Liver (tissue), 9 donors: ENCODE measurements around the gene SERPINB12. TPM values are rescaled to one million over a fixed set of nuclear protein-coding genes. Genes with fewer than 3 reads are reported as not detected.

Experiments
- DNase-seq: peaks from one replicate; pipeline ENCODE4 v3.0.0-alpha.2; 2017; ENCODE audit warnings: low spot score
- H3K27ac ChIP-seq, 2 donors: one replicate each; pipeline ENCODE4 v1.7.0; 2013; ENCODE audit warnings: inconsistent platforms in 2 of 2, low read length in 2 of 2, control low read depth in 1 of 2, low read depth in 1 of 2, mild to moderate bottlenecking in 1 of 2
- H3K27me3 ChIP-seq, 4 donors: one replicate each; pipeline versions ENCODE4 v1.6.1 to v1.7.0; 2013; ENCODE audit warnings: low read length in 3 of 4, inconsistent platforms in 1 of 4, mild to moderate bottlenecking in 1 of 4, moderate library complexity in 1 of 4; ENCODE audit not compliant: control insufficient read depth in 4 of 4, insufficient read depth in 4 of 4
- H3K36me3 ChIP-seq, 4 donors: one replicate each; pipeline versions ENCODE4 v1.6.1 to v1.7.0; 2013; ENCODE audit warnings: low read length in 3 of 4, mild to moderate bottlenecking in 3 of 4, low read depth in 1 of 4, moderate library complexity in 1 of 4; ENCODE audit not compliant: control insufficient read depth in 4 of 4, insufficient read depth in 3 of 4
- H3K4me1 ChIP-seq, 4 donors: one replicate each; pipeline versions ENCODE4 v1.6.1 to v1.7.0; 2013; ENCODE audit warnings: low read length in 3 of 4, mild to moderate bottlenecking in 3 of 4, moderate library complexity in 1 of 4; ENCODE audit not compliant: control insufficient read depth in 4 of 4, insufficient read depth in 4 of 4
- H3K4me3 ChIP-seq, 3 donors: one replicate each; pipeline versions ENCODE4 v1.6.1 to v1.7.0; 2013; ENCODE audit warnings: low read length in 3 of 3, control low read depth in 1 of 3, low read depth in 1 of 3, mild to moderate bottlenecking in 1 of 3
- H3K9ac ChIP-seq, 2 donors: one replicate each; pipeline ENCODE4 v1.7.0; 2013; ENCODE audit warnings: low read length in 2 of 2, mild to moderate bottlenecking in 2 of 2, moderate library complexity in 2 of 2, control low read depth in 1 of 2, low read depth in 1 of 2
- H3K9me3 ChIP-seq, 4 donors: one replicate each; pipeline versions ENCODE4 v1.6.1 to v1.7.0; 2013; ENCODE audit warnings: low read length in 3 of 4; ENCODE audit not compliant: control insufficient read depth in 4 of 4
- EGR1 ChIP-seq, 2 donors: IDR thresholded peaks; 2 replicates each; pipeline ENCODE4 v1.6.1; 2016 to 2018; ENCODE audit warnings: antibody characterized with exemption in 2 of 2, low read depth in 2 of 2
- FOXA1 ChIP-seq: IDR thresholded peaks from 2 replicates; pipeline ENCODE4 v1.6.1; 2016; ENCODE audit warnings: antibody characterized with exemption
- FOXA2 ChIP-seq: IDR thresholded peaks from 2 replicates; pipeline ENCODE4 v1.6.1; 2016; ENCODE audit warnings: antibody characterized with exemption
- GABPA ChIP-seq, 2 donors: IDR thresholded peaks in 1 of 2; conservative IDR thresholded peaks in 1 of 2; 2 replicates each; pipeline ENCODE4 v1.6.1; 2016; ENCODE audit warnings: antibody characterized with exemption in 2 of 2, mild to moderate bottlenecking in 1 of 2, moderate library complexity in 1 of 2
- HNF4A ChIP-seq, 2 donors: conservative IDR thresholded peaks; 2 replicates each; pipeline ENCODE4 v1.6.1; 2016; ENCODE audit warnings: antibody characterized with exemption in 2 of 2, mild to moderate bottlenecking in 2 of 2
- HNF4G ChIP-seq: IDR thresholded peaks from 2 replicates; pipeline ENCODE4 v1.6.1; 2016; ENCODE audit warnings: antibody characterized with exemption
- JUND ChIP-seq, 2 donors: IDR thresholded peaks; 2 replicates each; pipeline ENCODE4 v1.6.1; 2016; ENCODE audit warnings: antibody characterized with exemption in 2 of 2
- NR2F2 ChIP-seq: IDR thresholded peaks from 2 replicates; pipeline ENCODE4 v1.6.1; 2016; ENCODE audit warnings: antibody characterized with exemption
- RAD21 ChIP-seq, 2 donors: IDR thresholded peaks; 2 replicates each; pipeline ENCODE4 v1.6.1; 2016; ENCODE audit warnings: antibody characterized with exemption in 2 of 2, mild to moderate bottlenecking in 2 of 2
- RXRA ChIP-seq, 2 donors: IDR thresholded peaks; 2 replicates each; pipeline ENCODE4 v1.6.1; 2017 to 2018; ENCODE audit warnings: antibody characterized with exemption in 2 of 2, mild to moderate bottlenecking in 1 of 2
- SP1 ChIP-seq: IDR thresholded peaks from 2 replicates; pipeline ENCODE4 v1.6.1; 2018; ENCODE audit warnings: antibody characterized with exemption, mild to moderate bottlenecking
- TAF1 ChIP-seq: conservative IDR thresholded peaks from 2 replicates; pipeline ENCODE4 v1.6.1; 2016; ENCODE audit warnings: antibody characterized with exemption, mild to moderate bottlenecking
- YY1 ChIP-seq: IDR thresholded peaks from 2 replicates; pipeline ENCODE4 v1.6.1; 2016; ENCODE audit warnings: antibody characterized with exemption, mild to moderate bottlenecking
- WGBS: extraction: QIAGEN DNeasy Blood & Tissue Kit; methylation state at CpG from one replicate; pipeline ENCODE4 v1.1.7; 2013; 5-methylcytosine and 5-hydroxymethylcytosine counted together
- polyA plus RNA-seq, 2 donors: library from polyadenylated mRNA; stranded (reverse) in 1 of 2; unstranded in 1 of 2; fragments of 200-250 nt in 1 of 2; fragments of >200 nt in 1 of 2; fragmentation: Nextera tagmentation in 1 of 2; extraction: Ambion mirVana in 1 of 2; gene quantifications; one replicate each; pipeline versions ENCODE4 v1.2.1 to v1.2.3, GENCODE V29; 2013 to 2015
- total RNA-seq, 2 donors: library from RNA; depleted of rRNA; stranded (reverse); fragments of >200 nt; gene quantifications; one replicate each; pipeline ENCODE4 v1.2.3, GENCODE V29; 2014
- TF ChIP-seq, protein P1 (sequence below): IDR thresholded peaks from 2 replicates; pipeline ENCODE4 v1.6.1; 2016; ENCODE audit warnings: antibody characterized with exemption, mild to moderate bottlenecking
- TF ChIP-seq, protein P2 (sequence below): fragments of 150-350 bp; IDR thresholded peaks from 2 replicates; pipeline ENCODE4 v1.5.1; 2017; ENCODE audit warnings: improper control_type of control experiment, low read depth, low read length; ENCODE audit not compliant: missing input control
- TF ChIP-seq, protein P3 (sequence below): IDR thresholded peaks from 2 replicates; pipeline ENCODE4 v1.6.1; 2016; ENCODE audit warnings: antibody characterized with exemption
- TF ChIP-seq, protein P4 (sequence below): IDR thresholded peaks from 2 replicates; pipeline ENCODE4 v1.6.1; 2016; ENCODE audit warnings: antibody characterized with exemption
- TF ChIP-seq, protein P5 (sequence below): IDR thresholded peaks from 2 replicates; pipeline ENCODE4 v1.6.1; 2016; ENCODE audit warnings: antibody characterized with exemption
- donor health status: healthy.
- donor health status: healthy.
- donor health status: healthy.
- donor health status: healthy.
- donor health status: healthy.

The SERPINB12 gene
- total and polyA plus RNA-seq, 4 donors: not detected

DNA sequence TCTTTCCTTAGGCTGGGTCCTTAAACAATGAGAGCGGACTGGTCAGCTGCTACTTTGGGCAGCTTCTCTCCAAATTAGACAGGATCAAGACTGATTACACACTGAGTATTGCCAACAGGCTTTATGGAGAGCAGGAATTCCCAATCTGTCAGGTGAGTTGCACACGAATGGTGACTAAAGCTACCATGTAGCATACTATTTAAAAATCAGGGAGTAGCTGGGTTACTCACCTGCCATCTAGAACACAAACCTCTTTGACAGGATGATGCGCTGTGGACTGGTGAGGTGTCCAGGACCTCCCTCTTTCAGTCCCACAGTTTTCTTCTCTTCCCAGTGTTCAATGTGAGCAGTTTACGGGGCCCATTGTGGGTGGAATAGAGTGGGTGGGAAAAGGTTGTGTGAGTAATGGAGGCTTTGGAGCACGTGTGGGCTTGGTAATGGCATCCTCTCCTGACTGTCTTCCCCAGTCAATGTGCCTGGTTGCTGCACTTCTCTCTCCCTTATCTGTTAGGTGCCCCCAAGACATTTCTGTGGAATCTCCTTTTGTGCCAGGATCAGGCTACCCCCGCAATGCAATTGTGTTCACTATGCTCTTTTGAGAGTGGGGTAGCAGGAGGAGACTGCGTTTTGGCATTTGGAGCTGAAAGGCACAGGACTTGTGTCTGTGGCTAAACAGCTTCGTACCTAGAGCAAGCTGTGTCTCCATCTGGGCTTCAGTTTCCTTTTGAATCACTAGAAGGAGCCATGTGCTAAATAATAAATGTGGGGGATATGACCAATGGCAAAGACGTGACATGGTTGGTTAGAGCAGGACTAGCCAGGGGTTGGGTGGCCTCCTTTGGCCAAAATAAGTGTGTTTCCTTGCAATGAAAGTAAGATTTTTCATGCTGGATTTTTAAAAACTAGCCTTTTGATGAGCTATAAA, 17.7 kb downstream of the SERPINB12 start:
- DNase-seq: no peak

DNA sequence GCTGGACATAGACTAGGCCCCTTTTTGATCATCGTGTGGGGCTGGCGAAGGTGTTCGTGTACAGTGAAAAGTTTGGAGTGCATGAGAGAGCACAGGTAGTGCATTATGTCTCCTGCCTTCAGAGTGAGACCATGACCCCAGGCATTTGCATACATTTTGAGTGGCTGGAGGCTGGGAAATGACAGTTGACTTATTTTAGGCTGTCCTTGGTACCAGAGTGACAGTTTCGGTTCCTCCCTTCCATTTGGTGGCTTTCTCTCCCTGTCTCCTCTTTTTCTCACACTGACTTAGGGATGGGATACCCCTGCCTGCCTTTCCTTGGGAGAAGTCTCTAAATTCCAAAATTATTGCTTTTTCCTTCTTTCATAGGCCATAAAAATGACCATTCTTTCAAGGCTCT, 20.1 kb downstream of the SERPINB12 start:
- Histone ChIP-seq H3K27ac (no peak overlapping the region), H3K27me3 (no peaks in the 10 kb centered on the region), H3K9me3 (no peaks in the 10 kb centered on the region), H3K9ac (no peak overlapping the region), H3K4me3 (no peak overlapping the region), H3K36me3 (no peaks in the 10 kb centered on the region), H3K4me1 (no peaks in the 10 kb centered on the region)
- DNase-seq: no peak
- 89% methylated on average over 4 of the region's 4 CpGs for WGBS
- TF ChIP-seq HNF4G (no peak), GABPA (IDR thresholded peaks at IDR 0.05 in 1 of 2, conservative IDR thresholded peaks at IDR 0.05 in 1 of 2) (no peak), RAD21 (IDR thresholded peaks at IDR 0.05) (no peak), SP1 (no peak), YY1 (no peak), HNF4A (conservative IDR thresholded peaks at IDR 0.05) (no peak), JUND (IDR thresholded peaks at IDR 0.05) (no peak), RXRA (IDR thresholded peaks at IDR 0.05) (no peak), TAF1 (no peak), FOXA1 (no peak)
- TF ChIP-seq, protein P1, sequence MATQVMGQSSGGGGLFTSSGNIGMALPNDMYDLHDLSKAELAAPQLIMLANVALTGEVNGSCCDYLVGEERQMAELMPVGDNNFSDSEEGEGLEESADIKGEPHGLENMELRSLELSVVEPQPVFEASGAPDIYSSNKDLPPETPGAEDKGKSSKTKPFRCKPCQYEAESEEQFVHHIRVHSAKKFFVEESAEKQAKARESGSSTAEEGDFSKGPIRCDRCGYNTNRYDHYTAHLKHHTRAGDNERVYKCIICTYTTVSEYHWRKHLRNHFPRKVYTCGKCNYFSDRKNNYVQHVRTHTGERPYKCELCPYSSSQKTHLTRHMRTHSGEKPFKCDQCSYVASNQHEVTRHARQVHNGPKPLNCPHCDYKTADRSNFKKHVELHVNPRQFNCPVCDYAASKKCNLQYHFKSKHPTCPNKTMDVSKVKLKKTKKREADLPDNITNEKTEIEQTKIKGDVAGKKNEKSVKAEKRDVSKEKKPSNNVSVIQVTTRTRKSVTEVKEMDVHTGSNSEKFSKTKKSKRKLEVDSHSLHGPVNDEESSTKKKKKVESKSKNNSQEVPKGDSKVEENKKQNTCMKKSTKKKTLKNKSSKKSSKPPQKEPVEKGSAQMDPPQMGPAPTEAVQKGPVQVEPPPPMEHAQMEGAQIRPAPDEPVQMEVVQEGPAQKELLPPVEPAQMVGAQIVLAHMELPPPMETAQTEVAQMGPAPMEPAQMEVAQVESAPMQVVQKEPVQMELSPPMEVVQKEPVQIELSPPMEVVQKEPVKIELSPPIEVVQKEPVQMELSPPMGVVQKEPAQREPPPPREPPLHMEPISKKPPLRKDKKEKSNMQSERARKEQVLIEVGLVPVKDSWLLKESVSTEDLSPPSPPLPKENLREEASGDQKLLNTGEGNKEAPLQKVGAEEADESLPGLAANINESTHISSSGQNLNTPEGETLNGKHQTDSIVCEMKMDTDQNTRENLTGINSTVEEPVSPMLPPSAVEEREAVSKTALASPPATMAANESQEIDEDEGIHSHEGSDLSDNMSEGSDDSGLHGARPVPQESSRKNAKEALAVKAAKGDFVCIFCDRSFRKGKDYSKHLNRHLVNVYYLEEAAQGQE: no peak
- TF ChIP-seq, protein P2, sequence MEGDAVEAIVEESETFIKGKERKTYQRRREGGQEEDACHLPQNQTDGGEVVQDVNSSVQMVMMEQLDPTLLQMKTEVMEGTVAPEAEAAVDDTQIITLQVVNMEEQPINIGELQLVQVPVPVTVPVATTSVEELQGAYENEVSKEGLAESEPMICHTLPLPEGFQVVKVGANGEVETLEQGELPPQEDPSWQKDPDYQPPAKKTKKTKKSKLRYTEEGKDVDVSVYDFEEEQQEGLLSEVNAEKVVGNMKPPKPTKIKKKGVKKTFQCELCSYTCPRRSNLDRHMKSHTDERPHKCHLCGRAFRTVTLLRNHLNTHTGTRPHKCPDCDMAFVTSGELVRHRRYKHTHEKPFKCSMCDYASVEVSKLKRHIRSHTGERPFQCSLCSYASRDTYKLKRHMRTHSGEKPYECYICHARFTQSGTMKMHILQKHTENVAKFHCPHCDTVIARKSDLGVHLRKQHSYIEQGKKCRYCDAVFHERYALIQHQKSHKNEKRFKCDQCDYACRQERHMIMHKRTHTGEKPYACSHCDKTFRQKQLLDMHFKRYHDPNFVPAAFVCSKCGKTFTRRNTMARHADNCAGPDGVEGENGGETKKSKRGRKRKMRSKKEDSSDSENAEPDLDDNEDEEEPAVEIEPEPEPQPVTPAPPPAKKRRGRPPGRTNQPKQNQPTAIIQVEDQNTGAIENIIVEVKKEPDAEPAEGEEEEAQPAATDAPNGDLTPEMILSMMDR: no peak
- TF ChIP-seq, protein P3, sequence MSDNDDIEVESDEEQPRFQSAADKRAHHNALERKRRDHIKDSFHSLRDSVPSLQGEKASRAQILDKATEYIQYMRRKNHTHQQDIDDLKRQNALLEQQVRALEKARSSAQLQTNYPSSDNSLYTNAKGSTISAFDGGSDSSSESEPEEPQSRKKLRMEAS: no peak

More for the DNA sequence above, 17.7 kb downstream of the SERPINB12 start:
- Histone ChIP-seq H3K9ac (no peak overlapping the region), H3K4me1 (no peaks in the 10 kb centered on the region), H3K4me3 (no peak overlapping the region), H3K9me3 (no peaks in the 10 kb centered on the region), H3K27me3 (no peaks in the 10 kb centered on the region), H3K27ac (no peak overlapping the region), H3K36me3 (no peaks in the 10 kb centered on the region)
- TF ChIP-seq HNF4A (conservative IDR thresholded peaks at IDR 0.05): no peak
- TF ChIP-seq NR2F2: no peak
- no peak for TF ChIP-seq GABPA (IDR thresholded peaks at IDR 0.05 in 1 of 2, conservative IDR thresholded peaks at IDR 0.05 in 1 of 2)
- TF ChIP-seq, protein P2: no peak
- TF ChIP-seq EGR1 (IDR thresholded peaks at IDR 0.05; ENCODE audit: low read depth in 2 of 2): no peak
- TF ChIP-seq YY1: no peak
- no peak for TF ChIP-seq FOXA1
- no peak for TF ChIP-seq JUND (IDR thresholded peaks at IDR 0.05)
- no peak for TF ChIP-seq RAD21 (IDR thresholded peaks at IDR 0.05)
- TF ChIP-seq, protein P4, sequence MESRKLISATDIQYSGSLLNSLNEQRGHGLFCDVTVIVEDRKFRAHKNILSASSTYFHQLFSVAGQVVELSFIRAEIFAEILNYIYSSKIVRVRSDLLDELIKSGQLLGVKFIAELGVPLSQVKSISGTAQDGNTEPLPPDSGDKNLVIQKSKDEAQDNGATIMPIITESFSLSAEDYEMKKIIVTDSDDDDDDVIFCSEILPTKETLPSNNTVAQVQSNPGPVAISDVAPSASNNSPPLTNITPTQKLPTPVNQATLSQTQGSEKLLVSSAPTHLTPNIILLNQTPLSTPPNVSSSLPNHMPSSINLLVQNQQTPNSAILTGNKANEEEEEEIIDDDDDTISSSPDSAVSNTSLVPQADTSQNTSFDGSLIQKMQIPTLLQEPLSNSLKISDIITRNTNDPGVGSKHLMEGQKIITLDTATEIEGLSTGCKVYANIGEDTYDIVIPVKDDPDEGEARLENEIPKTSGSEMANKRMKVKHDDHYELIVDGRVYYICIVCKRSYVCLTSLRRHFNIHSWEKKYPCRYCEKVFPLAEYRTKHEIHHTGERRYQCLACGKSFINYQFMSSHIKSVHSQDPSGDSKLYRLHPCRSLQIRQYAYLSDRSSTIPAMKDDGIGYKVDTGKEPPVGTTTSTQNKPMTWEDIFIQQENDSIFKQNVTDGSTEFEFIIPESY: no peak
- TF ChIP-seq FOXA2: no peak
- TF ChIP-seq, protein P5, sequence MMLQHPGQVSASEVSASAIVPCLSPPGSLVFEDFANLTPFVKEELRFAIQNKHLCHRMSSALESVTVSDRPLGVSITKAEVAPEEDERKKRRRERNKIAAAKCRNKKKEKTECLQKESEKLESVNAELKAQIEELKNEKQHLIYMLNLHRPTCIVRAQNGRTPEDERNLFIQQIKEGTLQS: no peak
- TF ChIP-seq HNF4G: no peak
- no peak for TF ChIP-seq TAF1
- 80% methylated on average over 9 of the region's 9 CpGs for WGBS
